ENCODE data around the gene HIRA.

GRCh38 chr22:19397734-19398104, 33.8 kb downstream of the HIRA start:
- TF ChIP-seq EZH2phosphoT487 (IDR thresholded peaks at IDR 0.05; ENCODE audit: borderline replicate concordance, low read depth, low read length) (no peak), CTCF (conservative IDR thresholded peaks at IDR 0.05; ENCODE audit: low read length) (no peak)

All from OCI-LY7 (cell line).